ENCODE measurements around the gene GALNS. TPM values are rescaled to one million over a fixed set of nuclear protein-coding genes. Genes with fewer than 3 reads are reported as not detected.

Gene GALNS
- total and polyA plus RNA-seq, 2 of the 8 experiments (the other 6 are each of a cell fraction or from before 2014, with no cell fraction given), result 8.9 to 17.8 TPM

DNA sequence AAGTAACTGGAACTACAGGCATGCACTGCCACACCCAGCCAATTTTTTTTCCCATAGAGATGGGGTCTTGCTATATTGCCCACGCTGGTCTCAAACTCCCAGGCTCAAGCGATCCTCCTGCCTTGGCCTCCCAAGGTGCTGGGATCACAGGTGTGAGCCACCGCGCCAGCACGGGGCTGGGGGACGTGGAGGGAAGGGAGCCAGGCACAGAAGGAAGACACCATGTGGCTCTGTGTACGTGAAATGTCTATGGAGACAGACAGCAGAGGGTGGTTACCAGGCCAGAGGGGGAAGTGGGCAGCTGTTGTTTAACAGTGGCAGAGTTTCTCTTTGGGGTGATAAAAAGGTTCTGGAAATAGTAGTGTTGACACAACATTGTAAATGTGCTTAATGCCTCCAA, 67.2 kb downstream of the GALNS start (continued):
- TF ChIP-seq, protein P1, sequence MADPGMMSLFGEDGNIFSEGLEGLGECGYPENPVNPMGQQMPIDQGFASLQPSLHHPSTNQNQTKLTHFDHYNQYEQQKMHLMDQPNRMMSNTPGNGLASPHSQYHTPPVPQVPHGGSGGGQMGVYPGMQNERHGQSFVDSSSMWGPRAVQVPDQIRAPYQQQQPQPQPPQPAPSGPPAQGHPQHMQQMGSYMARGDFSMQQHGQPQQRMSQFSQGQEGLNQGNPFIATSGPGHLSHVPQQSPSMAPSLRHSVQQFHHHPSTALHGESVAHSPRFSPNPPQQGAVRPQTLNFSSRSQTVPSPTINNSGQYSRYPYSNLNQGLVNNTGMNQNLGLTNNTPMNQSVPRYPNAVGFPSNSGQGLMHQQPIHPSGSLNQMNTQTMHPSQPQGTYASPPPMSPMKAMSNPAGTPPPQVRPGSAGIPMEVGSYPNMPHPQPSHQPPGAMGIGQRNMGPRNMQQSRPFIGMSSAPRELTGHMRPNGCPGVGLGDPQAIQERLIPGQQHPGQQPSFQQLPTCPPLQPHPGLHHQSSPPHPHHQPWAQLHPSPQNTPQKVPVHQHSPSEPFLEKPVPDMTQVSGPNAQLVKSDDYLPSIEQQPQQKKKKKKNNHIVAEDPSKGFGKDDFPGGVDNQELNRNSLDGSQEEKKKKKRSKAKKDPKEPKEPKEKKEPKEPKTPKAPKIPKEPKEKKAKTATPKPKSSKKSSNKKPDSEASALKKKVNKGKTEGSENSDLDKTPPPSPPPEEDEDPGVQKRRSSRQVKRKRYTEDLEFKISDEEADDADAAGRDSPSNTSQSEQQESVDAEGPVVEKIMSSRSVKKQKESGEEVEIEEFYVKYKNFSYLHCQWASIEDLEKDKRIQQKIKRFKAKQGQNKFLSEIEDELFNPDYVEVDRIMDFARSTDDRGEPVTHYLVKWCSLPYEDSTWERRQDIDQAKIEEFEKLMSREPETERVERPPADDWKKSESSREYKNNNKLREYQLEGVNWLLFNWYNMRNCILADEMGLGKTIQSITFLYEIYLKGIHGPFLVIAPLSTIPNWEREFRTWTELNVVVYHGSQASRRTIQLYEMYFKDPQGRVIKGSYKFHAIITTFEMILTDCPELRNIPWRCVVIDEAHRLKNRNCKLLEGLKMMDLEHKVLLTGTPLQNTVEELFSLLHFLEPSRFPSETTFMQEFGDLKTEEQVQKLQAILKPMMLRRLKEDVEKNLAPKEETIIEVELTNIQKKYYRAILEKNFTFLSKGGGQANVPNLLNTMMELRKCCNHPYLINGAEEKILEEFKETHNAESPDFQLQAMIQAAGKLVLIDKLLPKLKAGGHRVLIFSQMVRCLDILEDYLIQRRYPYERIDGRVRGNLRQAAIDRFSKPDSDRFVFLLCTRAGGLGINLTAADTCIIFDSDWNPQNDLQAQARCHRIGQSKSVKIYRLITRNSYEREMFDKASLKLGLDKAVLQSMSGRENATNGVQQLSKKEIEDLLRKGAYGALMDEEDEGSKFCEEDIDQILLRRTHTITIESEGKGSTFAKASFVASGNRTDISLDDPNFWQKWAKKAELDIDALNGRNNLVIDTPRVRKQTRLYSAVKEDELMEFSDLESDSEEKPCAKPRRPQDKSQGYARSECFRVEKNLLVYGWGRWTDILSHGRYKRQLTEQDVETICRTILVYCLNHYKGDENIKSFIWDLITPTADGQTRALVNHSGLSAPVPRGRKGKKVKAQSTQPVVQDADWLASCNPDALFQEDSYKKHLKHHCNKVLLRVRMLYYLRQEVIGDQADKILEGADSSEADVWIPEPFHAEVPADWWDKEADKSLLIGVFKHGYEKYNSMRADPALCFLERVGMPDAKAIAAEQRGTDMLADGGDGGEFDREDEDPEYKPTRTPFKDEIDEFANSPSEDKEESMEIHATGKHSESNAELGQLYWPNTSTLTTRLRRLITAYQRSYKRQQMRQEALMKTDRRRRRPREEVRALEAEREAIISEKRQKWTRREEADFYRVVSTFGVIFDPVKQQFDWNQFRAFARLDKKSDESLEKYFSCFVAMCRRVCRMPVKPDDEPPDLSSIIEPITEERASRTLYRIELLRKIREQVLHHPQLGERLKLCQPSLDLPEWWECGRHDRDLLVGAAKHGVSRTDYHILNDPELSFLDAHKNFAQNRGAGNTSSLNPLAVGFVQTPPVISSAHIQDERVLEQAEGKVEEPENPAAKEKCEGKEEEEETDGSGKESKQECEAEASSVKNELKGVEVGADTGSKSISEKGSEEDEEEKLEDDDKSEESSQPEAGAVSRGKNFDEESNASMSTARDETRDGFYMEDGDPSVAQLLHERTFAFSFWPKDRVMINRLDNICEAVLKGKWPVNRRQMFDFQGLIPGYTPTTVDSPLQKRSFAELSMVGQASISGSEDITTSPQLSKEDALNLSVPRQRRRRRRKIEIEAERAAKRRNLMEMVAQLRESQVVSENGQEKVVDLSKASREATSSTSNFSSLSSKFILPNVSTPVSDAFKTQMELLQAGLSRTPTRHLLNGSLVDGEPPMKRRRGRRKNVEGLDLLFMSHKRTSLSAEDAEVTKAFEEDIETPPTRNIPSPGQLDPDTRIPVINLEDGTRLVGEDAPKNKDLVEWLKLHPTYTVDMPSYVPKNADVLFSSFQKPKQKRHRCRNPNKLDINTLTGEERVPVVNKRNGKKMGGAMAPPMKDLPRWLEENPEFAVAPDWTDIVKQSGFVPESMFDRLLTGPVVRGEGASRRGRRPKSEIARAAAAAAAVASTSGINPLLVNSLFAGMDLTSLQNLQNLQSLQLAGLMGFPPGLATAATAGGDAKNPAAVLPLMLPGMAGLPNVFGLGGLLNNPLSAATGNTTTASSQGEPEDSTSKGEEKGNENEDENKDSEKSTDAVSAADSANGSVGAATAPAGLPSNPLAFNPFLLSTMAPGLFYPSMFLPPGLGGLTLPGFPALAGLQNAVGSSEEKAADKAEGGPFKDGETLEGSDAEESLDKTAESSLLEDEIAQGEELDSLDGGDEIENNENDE (IDR thresholded peaks at IDR 0.05; ENCODE audit: insufficient replicate concordance, low read length), result no peak
- TF ChIP-seq TAF7 (optimal IDR thresholded peaks at IDR 0.05; ENCODE audit: borderline replicate concordance, low read depth, low read length) (no peak), POU5F1 (IDR thresholded peaks at IDR 0.05; ENCODE audit: low read depth, low read length) (no peak), SP4 (IDR thresholded peaks at IDR 0.05; ENCODE audit: low read length) (no peak), ASH2L (IDR thresholded peaks at IDR 0.05; ENCODE audit: low read length) (no peak), RNF2 (IDR thresholded peaks at IDR 0.05; ENCODE audit: borderline replicate concordance, low read depth, low read length, missing control alignments, poor library complexity, severe bottlenecking) (no peak), KDM4A (IDR thresholded peaks at IDR 0.05; ENCODE audit: low read depth, low read length, severe bottlenecking) (no peak), GABPA (IDR thresholded peaks at IDR 0.05; ENCODE audit: borderline replicate concordance, insufficient read depth, low read length) (no peak), SIRT6 (IDR thresholded peaks at IDR 0.05; ENCODE audit: low read length) (no peak), EGR1 (IDR thresholded peaks at IDR 0.05; ENCODE audit: borderline replicate concordance, low read depth, low read length) (no peak), POLR2A (IDR thresholded peaks at IDR 0.05; ENCODE audit: control extremely low read depth in 1 of 2, low read depth in 2 of 2, low read length in 2 of 2) (no peak), CTBP2 (IDR thresholded peaks at IDR 0.05; ENCODE audit: borderline replicate concordance, insufficient read depth, insufficient read length, low read length) (no peak)
